ENCODE results near the gene RTCA.
"Not testable (repeated sequence)": the region's sequence is repeated elsewhere in the genome, so short reads cannot be mapped to it uniquely, and the experiment has no call there.

RTCA gene

DNA sequence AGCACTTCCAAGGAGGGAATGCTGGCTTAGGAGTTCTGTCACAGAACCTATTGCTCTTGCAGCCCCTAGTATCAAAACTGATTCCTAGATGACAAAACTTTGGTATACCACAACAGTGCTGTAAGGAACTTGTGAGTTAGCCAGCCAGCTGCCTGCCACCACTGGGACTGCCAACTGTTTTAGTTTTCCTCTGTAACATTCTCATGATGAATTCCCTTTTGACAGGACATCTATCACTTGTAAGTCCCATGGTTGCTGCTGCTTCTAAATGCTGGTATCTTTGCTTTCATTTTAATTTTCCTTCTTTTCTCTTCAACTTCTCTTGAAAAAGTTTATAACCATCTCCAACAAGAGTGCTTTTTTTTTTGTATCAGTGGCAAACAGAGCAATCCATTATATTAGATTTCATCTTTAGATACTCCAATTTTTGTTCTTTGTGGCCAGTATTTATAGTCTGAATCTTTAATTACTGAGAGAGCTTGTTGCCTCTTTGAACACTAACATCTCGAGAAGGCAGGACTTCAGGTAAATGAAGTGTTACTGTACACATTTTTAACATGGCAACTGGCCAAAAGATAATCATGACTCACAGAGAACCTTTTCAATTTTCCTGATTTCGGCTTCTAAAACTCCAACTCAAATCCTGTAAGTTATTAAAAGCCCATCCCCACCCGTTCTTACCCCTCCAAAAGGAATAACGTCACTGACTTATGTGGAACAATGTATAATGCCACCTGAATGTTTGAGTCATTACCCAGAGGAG, 36.2 kb upstream of the RTCA start:
- Histone ChIP-seq H3K4me1 (no peaks in the 10 kb centered on the region), H3K27me3 (no peaks in the 10 kb centered on the region), H3K36me3 (peaks cover 9% of the 10 kb centered on the region), H3K4me3 (ENCODE audit: low read depth, low read length) (no peak overlapping the region), H3K9me3 (no peaks in the 10 kb centered on the region)
- TF ChIP-seq, protein P1, sequence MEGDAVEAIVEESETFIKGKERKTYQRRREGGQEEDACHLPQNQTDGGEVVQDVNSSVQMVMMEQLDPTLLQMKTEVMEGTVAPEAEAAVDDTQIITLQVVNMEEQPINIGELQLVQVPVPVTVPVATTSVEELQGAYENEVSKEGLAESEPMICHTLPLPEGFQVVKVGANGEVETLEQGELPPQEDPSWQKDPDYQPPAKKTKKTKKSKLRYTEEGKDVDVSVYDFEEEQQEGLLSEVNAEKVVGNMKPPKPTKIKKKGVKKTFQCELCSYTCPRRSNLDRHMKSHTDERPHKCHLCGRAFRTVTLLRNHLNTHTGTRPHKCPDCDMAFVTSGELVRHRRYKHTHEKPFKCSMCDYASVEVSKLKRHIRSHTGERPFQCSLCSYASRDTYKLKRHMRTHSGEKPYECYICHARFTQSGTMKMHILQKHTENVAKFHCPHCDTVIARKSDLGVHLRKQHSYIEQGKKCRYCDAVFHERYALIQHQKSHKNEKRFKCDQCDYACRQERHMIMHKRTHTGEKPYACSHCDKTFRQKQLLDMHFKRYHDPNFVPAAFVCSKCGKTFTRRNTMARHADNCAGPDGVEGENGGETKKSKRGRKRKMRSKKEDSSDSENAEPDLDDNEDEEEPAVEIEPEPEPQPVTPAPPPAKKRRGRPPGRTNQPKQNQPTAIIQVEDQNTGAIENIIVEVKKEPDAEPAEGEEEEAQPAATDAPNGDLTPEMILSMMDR (IDR thresholded peaks at IDR 0.05; ENCODE audit: low read depth, low read length), result no peak
- DNase-seq, result no peak

DNA sequence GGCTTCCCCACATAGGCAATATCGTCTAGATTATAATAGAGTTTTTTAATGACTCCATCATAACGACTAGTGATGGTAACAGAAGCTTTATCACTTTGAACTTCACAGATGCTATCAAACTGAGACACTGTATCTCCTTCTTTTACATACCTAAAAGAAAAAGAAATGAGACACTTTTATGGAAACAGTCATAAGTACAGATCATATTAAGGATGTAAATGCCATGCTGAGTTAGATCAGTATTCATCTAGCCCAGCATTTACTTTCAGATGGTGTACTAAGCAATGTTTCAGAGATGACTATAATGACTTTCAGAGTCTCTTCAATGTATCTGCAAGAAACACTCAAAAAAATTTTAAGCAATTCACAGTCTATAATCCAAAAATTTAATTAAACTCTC, 35.3 kb upstream of the RTCA start:
- H3K9me3 ChIP-seq, result no peaks in the 10 kb centered on the region
- TF ChIP-seq, protein P1 (IDR thresholded peaks at IDR 0.05; ENCODE audit: low read depth, low read length), result no peak
- no peaks in the 10 kb centered on the region for H3K4me1 ChIP-seq
- H3K4me3 ChIP-seq (ENCODE audit: low read depth, low read length), result no peak overlapping the region
- DNase-seq, result no peak
- H3K36me3 ChIP-seq, result peaks cover 9% of the 10 kb centered on the region
- no peaks in the 10 kb centered on the region for H3K27me3 ChIP-seq

- no peak overlapping the region for H3K4me3 ChIP-seq (ENCODE audit: low read depth, low read length)
- H3K36me3 ChIP-seq, result peaks cover 9% of the 10 kb centered on the region
- no peak for DNase-seq
- H3K4me1 ChIP-seq, result no peaks in the 10 kb centered on the region
- TF ChIP-seq, protein P1 (IDR thresholded peaks at IDR 0.05; ENCODE audit: low read depth, low read length), result no peak
- H3K27me3 ChIP-seq, result no peaks in the 10 kb centered on the region
- H3K9me3 ChIP-seq, result no peaks in the 10 kb centered on the region
Observed at GRCh38 chr1:100231721-100232120, 34.3 kb upstream of the RTCA start.

DNA sequence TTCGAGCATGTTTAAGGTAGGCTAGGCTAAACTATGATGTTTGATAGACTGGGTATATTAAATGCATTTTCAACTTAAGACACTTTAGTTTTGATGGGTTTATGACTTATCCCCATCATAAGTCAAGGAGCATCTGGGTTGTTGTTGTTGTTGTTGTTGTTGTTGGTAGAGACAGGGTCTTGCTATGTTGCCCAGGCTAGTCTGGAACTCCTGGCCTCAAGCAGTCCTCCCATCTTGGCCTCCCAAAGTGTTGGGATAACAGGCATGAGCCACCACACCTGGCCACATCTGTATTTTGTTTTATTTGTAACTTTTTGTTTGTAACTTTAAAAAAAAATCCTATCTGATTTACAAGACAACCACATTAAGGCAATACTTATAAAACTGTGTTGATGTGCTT, 33.9 kb upstream of the RTCA start:
- TF ChIP-seq, protein P1 (IDR thresholded peaks at IDR 0.05; ENCODE audit: low read depth, low read length), result no peak
- Histone ChIP-seq H3K27me3 (no peaks in the 10 kb centered on the region), H3K4me1 (no peaks in the 10 kb centered on the region), H3K9me3 (no peaks in the 10 kb centered on the region), H3K4me3 (ENCODE audit: low read depth, low read length) (no peak overlapping the region), H3K36me3 (peaks cover 9% of the 10 kb centered on the region)
- DNase-seq, result no peak

DNA sequence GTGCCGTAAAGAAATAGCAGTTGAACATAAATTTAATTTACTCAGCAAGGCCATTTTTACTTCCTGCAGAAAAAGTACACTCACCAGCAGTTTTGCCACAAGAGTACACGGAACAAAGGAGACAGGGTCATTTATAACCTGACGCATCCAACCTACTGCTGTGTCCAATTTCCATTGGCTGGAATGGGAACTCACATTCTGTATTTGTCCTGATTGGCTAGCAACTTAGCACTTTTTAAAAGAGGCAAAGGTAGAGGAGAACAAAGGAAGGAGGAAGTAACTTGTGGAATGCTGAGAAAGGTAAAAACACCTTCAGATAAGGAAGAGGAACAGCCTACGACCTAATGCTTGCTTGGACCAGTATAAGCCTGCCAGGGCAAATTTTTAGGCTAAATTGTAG, 32.5 kb upstream of the RTCA start:
- peaks cover 10% of the 10 kb centered on the region for H3K36me3 ChIP-seq

DNA sequence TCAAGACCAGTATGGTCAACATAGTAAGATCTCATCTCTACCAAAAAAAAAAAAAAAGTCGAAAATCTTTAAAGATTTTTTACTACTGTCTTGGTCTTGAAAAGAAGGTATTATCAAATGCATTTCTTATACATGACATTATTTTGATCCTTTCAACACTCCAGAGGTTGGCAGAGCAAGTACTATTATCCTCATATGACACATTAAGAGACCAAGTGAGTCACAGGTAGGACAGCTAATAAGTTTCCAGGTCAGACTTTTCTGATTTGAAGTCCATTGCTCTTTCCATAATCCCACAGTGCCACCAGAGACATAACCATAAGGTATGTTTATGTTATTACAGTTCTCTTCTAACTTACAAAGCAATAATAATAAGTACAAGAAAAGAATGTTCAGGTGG, 31.6 kb upstream of the RTCA start:
- Histone ChIP-seq H3K4me1 (no peaks in the 10 kb centered on the region), H3K9me3 (no peaks in the 10 kb centered on the region), H3K4me3 (ENCODE audit: low read depth, low read length) (no peak overlapping the region), H3K36me3 (peaks cover 13% of the 10 kb centered on the region), H3K27me3 (no peaks in the 10 kb centered on the region)
- TF ChIP-seq, protein P1 (IDR thresholded peaks at IDR 0.05; ENCODE audit: low read depth, low read length), result no peak
- no peak for DNase-seq

More for the DNA sequence above, 32.5 kb upstream of the RTCA start:
- not testable (repeated sequence) for H3K9me3 ChIP-seq; H3K27me3 ChIP-seq; DNase-seq; H3K4me1 ChIP-seq; H3K4me3 ChIP-seq (ENCODE audit: low read depth, low read length)

Measured in BE2C (cell line).